Endodermal cell (in vitro differentiated cells): ENCODE data around the gene ZNF771. TPM values are rescaled to one million over a fixed set of nuclear protein-coding genes. Genes with fewer than 3 reads are reported as not detected.

Source experiments
- DNase-seq: peaks from one replicate; pipeline ENCODE4 v3.0.0-alpha.2; 2017
- H3K27ac ChIP-seq: 2 replicates; pipeline ENCODE4 v1.5.1; 2013; ENCODE audit warnings: mild to moderate bottlenecking, low read depth, low read length, moderate library complexity
- H3K27me3 ChIP-seq: 2 replicates; pipeline ENCODE4 v1.6.1; 2013; ENCODE audit warnings: mild to moderate bottlenecking, low read length, moderate library complexity; ENCODE audit not compliant: insufficient read depth, control insufficient read depth, poor library complexity, severe bottlenecking
- H3K36me3 ChIP-seq: 2 replicates; pipeline ENCODE4 v1.7.0; 2013; ENCODE audit warnings: mild to moderate bottlenecking, low read length, moderate library complexity; ENCODE audit not compliant: control insufficient read depth, insufficient read depth
- H3K4me1 ChIP-seq: one replicate; pipeline ENCODE4 v1.7.0; 2013; ENCODE audit warnings: low read length; ENCODE audit not compliant: control insufficient read depth, insufficient read depth
- H3K4me3 ChIP-seq: 2 replicates; pipeline ENCODE4 v1.5.1; 2013; ENCODE audit warnings: mild to moderate bottlenecking, low read length, moderate library complexity
- H3K9ac ChIP-seq: 2 replicates; pipeline ENCODE4 v1.6.1; 2013; ENCODE audit warnings: mild to moderate bottlenecking, low read length, moderate library complexity; ENCODE audit not compliant: poor library complexity, severe bottlenecking; ENCODE audit errors: extremely low read depth
- H3K9me3 ChIP-seq: 2 replicates; pipeline ENCODE4 v1.6.1; 2013; ENCODE audit warnings: mild to moderate bottlenecking, low read length, moderate library complexity; ENCODE audit not compliant: control insufficient read depth
- H3K27ac Mint-ChIP-seq: 2 replicates; pipeline ENCODE4 v1.8.0; 2020; ENCODE audit warnings: mixed read lengths
- H3K27me3 Mint-ChIP-seq: 2 replicates; pipeline ENCODE4 v1.8.0; 2021; ENCODE audit warnings: mild to moderate bottlenecking, mixed read lengths; ENCODE audit not compliant: insufficient read depth
- H3K36me3 Mint-ChIP-seq: 2 replicates; pipeline ENCODE4 v1.8.0; 2020; ENCODE audit warnings: low read depth, mixed read lengths
- H3K4me1 Mint-ChIP-seq: 2 replicates; pipeline ENCODE4 v1.8.0; 2020; ENCODE audit warnings: mixed read lengths
- H3K4me3 Mint-ChIP-seq: 2 replicates; pipeline ENCODE4 v1.8.0; 2020; ENCODE audit warnings: mild to moderate bottlenecking, moderate library complexity, mixed read lengths
- H3K9me3 Mint-ChIP-seq: 2 replicates; pipeline ENCODE4 v1.8.0; 2020; ENCODE audit warnings: mild to moderate bottlenecking, mixed read lengths
- CTCF ChIP-seq: fragments of 200-600 bp; sonication (generic); conservative IDR thresholded peaks from 2 replicates; pipeline ENCODE4 v1.5.0; 2021; ENCODE audit warnings: antibody characterized with exemption, mild to moderate bottlenecking
- WGBS, 2 experiments: methylation state at CpG; one replicate each; pipeline versions ENCODE4 v1.1.5 to v1.1.7; 2013; ENCODE audit warnings: missing lambda C conversion rate in 2 of 2, mixed read lengths in 1 of 2; ENCODE audit not compliant: insufficient coverage in 1 of 2, insufficient read length in 1 of 2; 5-methylcytosine and 5-hydroxymethylcytosine counted together
- total RNA-seq, 2 donors: library from RNA; stranded (reverse); fragmentation: NEBNext Ultra II Directional in 1 of 2; extraction: Animal tissue kit (Norgen Biotek cat#: 25700) in 1 of 2; gene quantifications; 2 replicates in 1 of 2; 3 replicates in 1 of 2; pipeline ENCODE4 v1.2.1, GENCODE V29; 2021

The ZNF771 gene
- total RNA-seq, 2 donors from 2014 or later, result 14.7 to 16.6 TPM

GRCh38 chr16:30365200-30365599, 42.2 kb upstream of the ZNF771 start:
- Mint-ChIP-seq H3K4me3 (no peak overlapping the region), H3K27me3 (no peaks in the 10 kb centered on the region), H3K9me3 (no peaks in the 10 kb centered on the region), H3K4me1 (peaks cover 28% of the 10 kb centered on the region), H3K27ac (peak overlapping the region; percentile 72), H3K36me3 (peaks cover 43% of the 10 kb centered on the region)
- Histone ChIP-seq H3K27me3 (no peaks in the 10 kb centered on the region), H3K9me3 (no peaks in the 10 kb centered on the region), H3K27ac (no peak overlapping the region), H3K4me3 (no peak overlapping the region), H3K9ac (no peak overlapping the region), H3K4me1 (peaks cover 7% of the 10 kb centered on the region), H3K36me3 (peaks cover 30% of the 10 kb centered on the region)
- 94 to 97% methylated on average over 8 to 10 of the region's 10 CpGs for WGBS, 2 experiments
- no peak for DNase-seq
- no peak for TF ChIP-seq CTCF

- no peak for DNase-seq
- Mint-ChIP-seq H3K4me1 (peaks cover 32% of the 10 kb centered on the region), H3K4me3 (no peak overlapping the region), H3K9me3 (no peaks in the 10 kb centered on the region), H3K27ac (no peak overlapping the region), H3K36me3 (peaks cover 34% of the 10 kb centered on the region), H3K27me3 (no peaks in the 10 kb centered on the region)
- Histone ChIP-seq H3K4me1 (peaks cover 7% of the 10 kb centered on the region), H3K27me3 (no peaks in the 10 kb centered on the region), H3K9me3 (no peaks in the 10 kb centered on the region), H3K4me3 (no peak overlapping the region), H3K27ac (no peak overlapping the region), H3K9ac (no peak overlapping the region), H3K36me3 (peaks cover 26% of the 10 kb centered on the region)
- WGBS, 2 experiments, result 96 to 100% methylated on average over 3 to 4 of the region's 4 CpGs
- no peak for TF ChIP-seq CTCF
These were observed 40.9 kb upstream of the ZNF771 start for GRCh38 chr16:30366511-30366910.

GRCh38 chr16:30367349-30368009, 39.9 kb upstream of the ZNF771 start:
- no peak for DNase-seq
- Mint-ChIP-seq H3K4me3 (peak overlapping the region; percentile 70), H3K27me3 (no peaks in the 10 kb centered on the region), H3K4me1 (peaks cover 36% of the 10 kb centered on the region), H3K9me3 (no peaks in the 10 kb centered on the region), H3K36me3 (peaks cover 27% of the 10 kb centered on the region), H3K27ac (no peak overlapping the region)
- 94 to 98% methylated on average over 8 to 10 of the region's 10 CpGs for WGBS, 2 experiments
- no peak for TF ChIP-seq CTCF
- H3K27me3 ChIP-seq, result no peaks in the 10 kb centered on the region
- H3K4me3 ChIP-seq, result peak overlapping the region; percentile 93
- no peaks in the 10 kb centered on the region for H3K9me3 ChIP-seq
- H3K9ac ChIP-seq, result no peak overlapping the region
- peaks cover 26% of the 10 kb centered on the region for H3K36me3 ChIP-seq
- peaks cover 7% of the 10 kb centered on the region for H3K4me1 ChIP-seq
- H3K27ac ChIP-seq, result no peak overlapping the region
